GM18526 (cell line): ENCODE data around the gene GSTM4.

Experiments used
- POLR2A ChIP-seq: IDR thresholded peaks from 3 replicates; pipeline ENCODE4 v1.6.1; 2011; ENCODE audit not compliant: insufficient read length; ENCODE audit errors: extremely low read depth

The GSTM4 gene

DNA sequence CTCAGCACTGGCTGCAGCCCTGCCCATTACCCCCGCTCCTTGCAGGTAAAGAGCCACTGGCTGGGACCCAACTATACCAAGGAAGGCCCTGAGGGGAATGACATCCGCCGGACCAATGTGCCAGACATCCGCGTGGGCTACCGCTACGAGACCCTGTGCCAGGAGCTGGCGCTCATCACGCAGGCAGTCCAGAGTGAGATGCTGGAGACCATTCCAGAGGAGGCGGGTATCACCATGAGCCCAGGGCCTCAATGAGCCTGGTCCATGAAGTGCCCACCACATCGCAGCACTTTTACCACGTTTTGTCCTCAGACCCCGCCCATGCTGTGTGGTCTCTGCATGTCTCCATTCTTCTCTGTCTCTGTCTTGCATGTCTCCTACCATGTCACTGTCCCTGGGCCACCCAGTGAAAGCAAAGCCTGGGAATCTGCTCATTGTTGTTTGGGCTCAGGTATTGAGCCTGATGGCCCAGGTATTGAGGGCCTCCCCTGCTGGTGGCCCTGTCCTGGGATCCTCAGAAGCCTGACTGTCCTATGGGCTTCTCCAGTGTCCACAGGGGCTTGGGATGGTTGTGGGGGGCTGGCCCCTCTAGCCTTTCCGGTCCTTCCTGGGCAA lies 24.9 kb upstream of the GSTM4 start:
- no peak for TF ChIP-seq POLR2A

DNA sequence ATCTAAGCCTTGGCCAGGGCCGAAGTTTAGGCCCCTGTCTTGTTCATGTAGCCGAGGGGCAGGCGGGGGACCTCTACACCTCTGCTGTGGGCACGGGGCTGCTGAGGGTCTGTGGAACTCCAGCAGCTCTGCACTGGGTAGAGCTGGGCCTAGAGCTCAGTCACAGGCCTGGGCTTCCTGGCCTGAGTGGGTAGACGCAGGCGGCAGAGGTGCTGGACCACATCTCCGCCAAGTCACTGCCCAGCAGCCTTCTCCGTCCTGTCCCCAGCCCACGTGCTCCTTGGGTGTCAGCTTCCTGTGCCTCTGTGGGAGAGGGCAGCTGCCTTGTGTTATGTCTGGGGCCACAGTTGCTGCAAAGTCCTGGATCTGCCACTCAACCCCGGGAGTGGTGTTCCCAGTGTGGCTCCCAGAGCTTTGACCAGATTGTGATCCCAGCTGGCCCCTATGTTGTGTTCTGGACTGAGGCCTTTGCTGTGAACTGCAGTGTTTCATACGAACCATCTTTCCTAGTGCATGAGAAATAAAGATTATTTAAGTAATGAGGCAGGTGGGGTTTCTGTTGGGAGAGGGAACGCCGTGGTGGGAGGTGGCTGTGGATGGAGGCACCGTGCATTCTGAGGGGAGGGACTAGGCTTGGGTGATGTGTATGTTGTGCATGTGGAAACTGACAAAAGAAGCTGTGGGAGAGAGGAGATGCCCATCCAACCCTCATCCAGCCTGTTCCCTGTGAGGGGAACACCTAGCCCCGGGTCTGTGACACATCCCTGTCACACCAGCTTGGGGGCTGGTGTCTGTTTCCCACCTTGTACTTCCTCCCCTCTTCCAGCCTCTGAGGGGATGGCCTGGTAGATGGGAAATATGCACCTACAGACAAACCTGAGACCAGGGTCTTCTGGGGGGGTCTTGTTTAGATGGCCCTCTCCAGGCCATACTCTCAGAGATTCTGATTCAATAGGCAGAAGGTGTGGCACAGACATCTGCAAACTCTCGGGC lies 24.1 kb upstream of the GSTM4 start:
- no peak for TF ChIP-seq POLR2A

GRCh38 chr1:109632671-109633346 lies 23.1 kb upstream of the GSTM4 start:
- TF ChIP-seq POLR2A, result no peak

- no peak for TF ChIP-seq POLR2A
Measured at GRCh38 chr1:109634292-109634691, 21.6 kb upstream of the GSTM4 start.

DNA sequence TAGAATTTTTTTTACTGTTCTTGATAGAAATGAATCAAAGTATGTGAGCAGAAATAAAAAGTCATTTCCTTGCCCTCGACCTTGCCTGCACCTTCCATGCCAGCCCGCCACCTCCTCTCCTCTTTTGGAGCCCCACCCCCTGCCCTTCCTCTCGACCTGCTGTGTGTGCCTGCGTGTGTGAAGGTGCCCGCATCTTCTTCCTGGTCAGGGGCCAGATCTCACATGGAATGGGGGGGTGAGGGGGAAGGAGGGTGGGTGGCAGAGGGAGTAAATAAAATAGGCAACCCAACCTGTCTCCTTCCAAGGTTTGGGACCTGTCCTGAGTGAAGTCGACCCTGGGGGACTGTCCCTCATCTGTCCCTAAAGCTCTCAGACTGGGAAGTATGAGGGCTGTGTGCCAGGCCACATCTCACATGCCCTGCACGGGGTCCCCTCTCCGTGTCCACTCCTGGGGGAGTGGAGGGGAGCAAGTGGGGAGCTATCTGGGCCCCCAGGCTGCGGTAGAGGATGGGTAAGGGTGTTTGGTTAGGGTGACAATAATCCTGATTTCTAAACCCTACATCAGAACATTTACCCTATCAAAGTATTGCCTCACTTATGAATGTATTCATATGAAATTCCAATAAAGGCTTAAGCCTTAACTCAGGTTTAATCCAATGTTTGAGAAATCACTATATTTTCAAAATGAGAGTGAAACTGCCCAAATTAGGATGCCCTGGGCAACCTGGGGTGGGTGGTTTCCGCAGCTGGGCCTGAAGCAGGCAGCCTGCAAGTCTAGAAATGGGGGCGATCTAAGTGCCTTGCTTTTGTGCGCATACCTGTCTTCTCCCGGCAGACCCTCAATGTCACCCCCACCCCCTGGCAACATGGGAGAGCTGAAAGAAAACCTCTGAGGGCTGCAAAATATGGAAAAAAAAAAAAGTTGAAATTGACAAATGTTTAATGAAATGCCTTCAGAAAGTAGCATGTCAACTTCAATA lies 20.8 kb upstream of the GSTM4 start:
- TF ChIP-seq POLR2A, result no peak

GRCh38 chr1:109635862-109636200 lies 20.1 kb upstream of the GSTM4 start:
- TF ChIP-seq POLR2A, result no peak

GRCh38 chr1:109636201-109636952 lies 19.5 kb upstream of the GSTM4 start:
- TF ChIP-seq POLR2A, result no peak

DNA sequence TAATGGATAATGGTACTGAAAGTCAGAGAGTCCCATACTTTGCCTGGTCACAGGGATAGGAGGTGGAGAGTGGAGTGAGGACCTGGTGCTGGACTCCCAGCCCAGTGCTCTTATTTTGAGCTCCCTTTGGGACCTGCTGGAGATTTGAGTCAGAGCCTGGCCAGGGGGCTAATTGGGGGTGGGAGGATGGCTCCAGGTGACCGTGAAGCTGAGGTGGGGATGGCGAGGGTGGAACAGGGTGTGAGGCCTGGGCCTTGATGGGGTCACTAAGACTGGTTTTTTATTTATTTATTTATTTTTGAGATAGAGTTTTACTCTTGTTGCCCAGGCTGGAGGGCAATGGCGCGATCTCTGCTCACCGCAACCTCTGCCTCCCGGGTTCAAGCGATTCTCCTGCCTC lies 18.5 kb upstream of the GSTM4 start:
- TF ChIP-seq POLR2A, result no peak

DNA sequence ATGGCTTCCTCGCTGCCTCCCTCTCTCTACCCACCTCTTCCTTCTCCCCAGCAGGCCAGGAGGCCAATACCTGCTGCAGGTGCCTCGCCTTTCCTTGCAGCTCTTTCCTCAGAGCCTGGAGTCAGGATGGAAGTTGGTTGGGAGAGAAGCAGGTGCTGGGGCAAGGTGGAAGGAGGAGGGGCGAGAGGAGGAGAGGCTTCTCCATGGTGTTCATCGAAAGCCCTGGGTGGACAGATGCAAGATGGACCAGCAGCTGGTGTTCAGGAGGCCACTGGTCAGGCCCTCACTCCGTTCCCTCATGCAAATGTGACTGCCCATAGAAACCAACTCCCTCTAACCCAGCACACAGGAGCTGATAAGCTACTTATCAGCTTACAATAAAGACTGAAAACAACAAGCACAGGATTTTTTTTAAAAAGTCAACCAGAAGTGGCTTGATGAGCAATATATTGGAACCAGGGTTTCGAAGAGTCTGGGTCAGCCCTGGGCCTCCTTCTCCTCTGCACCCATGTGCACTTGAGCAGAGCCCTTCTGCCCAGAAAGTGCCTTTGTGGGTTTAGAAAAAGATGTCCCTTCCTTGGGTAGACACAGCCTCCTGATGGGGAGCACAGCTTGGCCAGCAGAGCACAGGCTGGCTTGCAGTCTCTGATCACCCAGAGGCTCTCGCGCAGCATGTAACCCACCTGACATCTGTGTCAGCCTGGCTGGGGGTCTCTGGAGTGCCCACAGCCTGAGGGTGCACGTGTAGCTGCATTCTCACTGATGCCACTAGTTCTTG lies 16.6 kb upstream of the GSTM4 start:
- no peak for TF ChIP-seq POLR2A

DNA sequence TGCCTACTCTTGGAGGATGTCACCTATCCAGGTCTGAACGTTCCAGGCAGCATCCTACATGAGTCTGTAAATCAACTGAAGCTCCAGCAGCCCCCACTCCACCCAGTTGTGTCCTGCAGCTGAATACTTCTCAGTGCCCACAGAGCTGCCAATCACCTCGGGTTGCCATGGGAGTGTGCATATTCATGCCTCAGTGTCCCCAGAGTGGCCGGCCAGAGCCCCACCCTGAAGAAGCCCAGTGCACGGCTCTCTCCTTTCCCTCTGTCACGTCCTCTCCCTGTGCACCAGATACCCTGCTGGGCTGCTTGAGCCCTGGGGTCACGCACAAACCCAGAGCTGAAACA lies 16.1 kb upstream of the GSTM4 start:
- no peak for TF ChIP-seq POLR2A

- no peak for TF ChIP-seq POLR2A
Measured at GRCh38 chr1:109640285-109640865, 15.5 kb upstream of the GSTM4 start.

DNA sequence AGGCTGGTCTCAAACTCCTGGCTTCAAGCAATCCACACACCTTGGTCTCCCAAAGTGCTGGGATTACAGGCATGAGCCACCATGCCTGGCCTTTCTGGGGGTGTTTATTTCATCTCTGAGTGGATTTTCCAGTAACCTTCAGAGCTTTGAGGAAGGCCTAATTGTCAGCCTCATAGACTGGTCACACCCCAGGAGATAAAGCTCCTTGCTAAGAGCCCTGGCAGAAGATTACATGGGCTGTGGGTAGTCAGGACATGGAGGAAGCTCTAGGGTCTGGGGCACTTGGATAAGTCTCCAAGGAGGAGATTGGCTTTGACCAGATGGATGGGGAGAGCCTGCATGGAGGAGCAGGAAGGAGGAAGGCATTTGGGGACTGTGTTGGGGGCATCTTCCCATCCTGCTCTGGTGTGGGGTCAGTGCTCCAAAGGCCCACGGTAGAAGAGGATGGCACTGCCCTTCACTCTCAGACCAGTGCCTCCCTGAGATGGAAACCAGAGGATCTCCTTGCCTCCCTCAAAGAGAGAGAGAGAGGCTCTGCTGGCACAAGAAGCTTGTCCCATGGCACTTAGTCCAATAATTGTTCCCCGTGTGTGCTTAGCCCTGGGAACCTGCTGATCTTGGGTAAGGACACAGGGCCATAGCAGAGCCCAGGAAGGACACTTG lies 14.7 kb upstream of the GSTM4 start:
- TF ChIP-seq POLR2A, result no peak

- TF ChIP-seq POLR2A, result no peak
Measured at GRCh38 chr1:109641861-109642260, 14.0 kb upstream of the GSTM4 start.
